ENCODE results near the gene GSTP1.

DNA sequence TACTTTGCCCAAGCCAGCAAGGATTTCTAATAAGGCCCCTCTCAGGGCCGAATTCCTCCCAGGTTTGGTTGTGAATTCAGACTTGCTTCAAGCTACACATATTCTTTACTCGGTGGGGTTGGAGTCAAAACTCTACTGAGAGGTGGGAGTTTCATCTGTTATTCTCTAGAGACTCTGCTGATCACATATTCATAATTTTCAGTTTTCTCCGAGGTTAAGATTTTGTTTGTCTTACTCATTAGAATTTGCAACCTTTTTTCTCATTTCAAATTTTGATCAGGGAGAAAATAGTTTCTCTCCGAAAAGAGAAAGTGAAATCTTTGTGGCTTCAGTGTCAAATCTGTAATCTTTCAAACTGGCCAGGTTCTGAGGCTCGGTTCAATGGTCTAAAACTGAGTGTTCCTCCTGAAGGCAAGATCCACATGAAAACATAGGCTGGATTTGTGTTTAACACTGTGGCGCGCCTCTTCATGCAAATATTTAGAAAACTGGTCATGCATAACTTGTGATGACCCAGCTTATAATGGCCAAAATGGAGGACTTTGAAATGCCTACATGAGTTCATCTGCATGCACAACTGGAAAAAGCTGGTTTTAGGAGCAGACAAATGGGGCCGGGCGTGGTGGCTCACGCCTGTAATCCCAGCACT, 21.5 kb upstream of the GSTP1 start:
- TF ChIP-seq, protein P1, sequence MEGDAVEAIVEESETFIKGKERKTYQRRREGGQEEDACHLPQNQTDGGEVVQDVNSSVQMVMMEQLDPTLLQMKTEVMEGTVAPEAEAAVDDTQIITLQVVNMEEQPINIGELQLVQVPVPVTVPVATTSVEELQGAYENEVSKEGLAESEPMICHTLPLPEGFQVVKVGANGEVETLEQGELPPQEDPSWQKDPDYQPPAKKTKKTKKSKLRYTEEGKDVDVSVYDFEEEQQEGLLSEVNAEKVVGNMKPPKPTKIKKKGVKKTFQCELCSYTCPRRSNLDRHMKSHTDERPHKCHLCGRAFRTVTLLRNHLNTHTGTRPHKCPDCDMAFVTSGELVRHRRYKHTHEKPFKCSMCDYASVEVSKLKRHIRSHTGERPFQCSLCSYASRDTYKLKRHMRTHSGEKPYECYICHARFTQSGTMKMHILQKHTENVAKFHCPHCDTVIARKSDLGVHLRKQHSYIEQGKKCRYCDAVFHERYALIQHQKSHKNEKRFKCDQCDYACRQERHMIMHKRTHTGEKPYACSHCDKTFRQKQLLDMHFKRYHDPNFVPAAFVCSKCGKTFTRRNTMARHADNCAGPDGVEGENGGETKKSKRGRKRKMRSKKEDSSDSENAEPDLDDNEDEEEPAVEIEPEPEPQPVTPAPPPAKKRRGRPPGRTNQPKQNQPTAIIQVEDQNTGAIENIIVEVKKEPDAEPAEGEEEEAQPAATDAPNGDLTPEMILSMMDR (IDR thresholded peaks at IDR 0.05; ENCODE audit: low read depth, low read length, poor library complexity, severe bottlenecking): no peak
- no peak for TF ChIP-seq EZH2phosphoT487 (IDR thresholded peaks at IDR 0.05; ENCODE audit: borderline replicate concordance, low read length)
